ENCODE data around the gene KRT34. TPM values are rescaled to one million over a fixed set of nuclear protein-coding genes. Genes with fewer than 3 reads are reported as not detected.
"Not testable (repeated sequence)": the region's sequence is repeated elsewhere in the genome, so short reads cannot be mapped to it uniquely, and the experiment has no call there.

Gene KRT34
- not detected for total RNA-seq

- not testable (repeated sequence) for DNase-seq (ENCODE audit: low read depth in 2 of 3, low spot score in 2 of 3)
Measured at GRCh38 chr17:41381943-41382342, at the start of gene KRT34. TSS of gene KRT34 (minus strand) at chr17:41382306. CDS start at chr17:41382246, 60 bp downstream.

- DNase-seq (ENCODE audit: low read depth in 2 of 3, low spot score in 2 of 3): not testable (repeated sequence)
Measured at GRCh38 chr17:41430376-41430775, 48.3 kb upstream of the KRT34 start.

- no peak for DNase-seq (ENCODE audit: low read depth in 2 of 3, low spot score in 2 of 3)
Measured at GRCh38 chr17:41429667-41430066, 47.6 kb upstream of the KRT34 start.

GRCh38 chr17:41428591-41429291 lies 46.6 kb upstream of the KRT34 start:
- no peak for DNase-seq (ENCODE audit: low read depth in 2 of 3, low spot score in 2 of 3)

GRCh38 chr17:41424111-41424635 lies 42.1 kb upstream of the KRT34 start, which contains the start of gene KRT37:
TSS of gene KRT37 (minus strand) at chr17:41424585. CDS start at chr17:41424523, 62 bp downstream.
- DNase-seq (ENCODE audit: low read depth in 2 of 3, low spot score in 2 of 3): no peak

- not testable (repeated sequence) for DNase-seq (ENCODE audit: low read depth in 2 of 3, low spot score in 2 of 3)
Measured at GRCh38 chr17:41422586-41422985, 40.5 kb upstream of the KRT34 start.

- DNase-seq (ENCODE audit: low read depth in 2 of 3, low spot score in 2 of 3): no peak
Measured at GRCh38 chr17:41421617-41422016, 39.5 kb upstream of the KRT34 start.

- DNase-seq (ENCODE audit: low read depth in 2 of 3, low spot score in 2 of 3): no peak
Measured at GRCh38 chr17:41421116-41421515, 39.0 kb upstream of the KRT34 start.

GRCh38 chr17:41420134-41420533 lies 38.0 kb upstream of the KRT34 start:
- DNase-seq (ENCODE audit: low read depth in 2 of 3, low spot score in 2 of 3): no peak

- DNase-seq (ENCODE audit: low read depth in 2 of 3, low spot score in 2 of 3): no peak
Measured at GRCh38 chr17:41419716-41420115, 37.6 kb upstream of the KRT34 start.

GRCh38 chr17:41418116-41418860 lies 36.2 kb upstream of the KRT34 start:
- DNase-seq (ENCODE audit: low read depth in 2 of 3, low spot score in 2 of 3): no peak

GRCh38 chr17:41417576-41418015 lies 35.5 kb upstream of the KRT34 start:
- peak in 1 of 3 donors; percentile 10 for DNase-seq (ENCODE audit: low read depth in 2 of 3, low spot score in 2 of 3)

- DNase-seq (ENCODE audit: low read depth in 2 of 3, low spot score in 2 of 3): no peak
Measured at GRCh38 chr17:41417127-41417526, 35.0 kb upstream of the KRT34 start.

GRCh38 chr17:41416479-41416878 lies 34.4 kb upstream of the KRT34 start:
- DNase-seq (ENCODE audit: low read depth in 2 of 3, low spot score in 2 of 3): no peak

GRCh38 chr17:41415833-41416335 lies 33.8 kb upstream of the KRT34 start:
- DNase-seq (ENCODE audit: low read depth in 2 of 3, low spot score in 2 of 3): no peak

- no peak for DNase-seq (ENCODE audit: low read depth in 2 of 3, low spot score in 2 of 3)
Measured at GRCh38 chr17:41415411-41415810, 33.3 kb upstream of the KRT34 start.

- DNase-seq (ENCODE audit: low read depth in 2 of 3, low spot score in 2 of 3): no peak
Measured at GRCh38 chr17:41413982-41414381, 31.9 kb upstream of the KRT34 start.

- DNase-seq (ENCODE audit: low read depth in 2 of 3, low spot score in 2 of 3): no peak
Measured at GRCh38 chr17:41413353-41413957, 31.3 kb upstream of the KRT34 start.

- DNase-seq (ENCODE audit: low read depth in 2 of 3, low spot score in 2 of 3): no peak
Measured at GRCh38 chr17:41411072-41411840, 29.1 kb upstream of the KRT34 start.

- DNase-seq (ENCODE audit: low read depth in 2 of 3, low spot score in 2 of 3): no peak
Measured at GRCh38 chr17:41407226-41407625, 25.1 kb upstream of the KRT34 start.
